ENCODE data around the gene ACOXL.

ACOXL gene

GRCh38 chr2:111032721-111033429, 300.5 kb downstream of the ACOXL start:
- no peaks in the 10 kb centered on the region for H3K36me3 ChIP-seq (ENCODE audit: control insufficient read depth, low read depth, low read length)
- no peak overlapping the region for H3K4me3 ChIP-seq (ENCODE audit: low read length)
- no peak overlapping the region for H3K9ac ChIP-seq (ENCODE audit: low read length)
- no peaks in the 10 kb centered on the region for H3K9me3 ChIP-seq (ENCODE audit: control insufficient read depth, low read depth, low read length)
- peaks cover 14% of the 10 kb centered on the region for H3K4me1 ChIP-seq (ENCODE audit: control insufficient read depth, low read depth, low read length)
- H3K27me3 ChIP-seq (ENCODE audit: control insufficient read depth, insufficient read depth, low read length): no peaks in the 10 kb centered on the region
- H3K27ac ChIP-seq (ENCODE audit: low read length): no peak overlapping the region

GRCh38 chr2:111034146-111034545, 301.8 kb downstream of the ACOXL start:
- Histone ChIP-seq H3K4me3 (ENCODE audit: low read length) (no peak overlapping the region), H3K27me3 (ENCODE audit: control insufficient read depth, insufficient read depth, low read length) (no peaks in the 10 kb centered on the region), H3K9ac (ENCODE audit: low read length) (no peak overlapping the region), H3K36me3 (ENCODE audit: control insufficient read depth, low read depth, low read length) (no peaks in the 10 kb centered on the region), H3K27ac (ENCODE audit: low read length) (no peak overlapping the region), H3K4me1 (ENCODE audit: control insufficient read depth, low read depth, low read length) (peaks cover 13% of the 10 kb centered on the region), H3K9me3 (ENCODE audit: control insufficient read depth, low read depth, low read length) (no peaks in the 10 kb centered on the region)

GRCh38 chr2:111034606-111035005, 302.2 kb downstream of the ACOXL start:
- Histone ChIP-seq H3K4me1 (ENCODE audit: control insufficient read depth, low read depth, low read length) (peaks cover 8% of the 10 kb centered on the region), H3K27me3 (ENCODE audit: control insufficient read depth, insufficient read depth, low read length) (no peaks in the 10 kb centered on the region), H3K9ac (ENCODE audit: low read length) (no peak overlapping the region), H3K4me3 (ENCODE audit: low read length) (no peak overlapping the region), H3K36me3 (ENCODE audit: control insufficient read depth, low read depth, low read length) (no peaks in the 10 kb centered on the region), H3K27ac (ENCODE audit: low read length) (no peak overlapping the region), H3K9me3 (ENCODE audit: control insufficient read depth, low read depth, low read length) (no peaks in the 10 kb centered on the region)

- no peaks in the 10 kb centered on the region for H3K27me3 ChIP-seq (ENCODE audit: control insufficient read depth, insufficient read depth, low read length)
- no peaks in the 10 kb centered on the region for H3K9me3 ChIP-seq (ENCODE audit: control insufficient read depth, low read depth, low read length)
Observed at GRCh38 chr2:111035830-111036441, 303.6 kb downstream of the ACOXL start.

GRCh38 chr2:111037128-111037527, 304.8 kb downstream of the ACOXL start:
- no peaks in the 10 kb centered on the region for H3K9me3 ChIP-seq (ENCODE audit: control insufficient read depth, low read depth, low read length)
- no peaks in the 10 kb centered on the region for H3K4me1 ChIP-seq (ENCODE audit: control insufficient read depth, low read depth, low read length)
- no peak overlapping the region for H3K9ac ChIP-seq (ENCODE audit: low read length)
- no peak overlapping the region for H3K4me3 ChIP-seq (ENCODE audit: low read length)
- no peaks in the 10 kb centered on the region for H3K27me3 ChIP-seq (ENCODE audit: control insufficient read depth, insufficient read depth, low read length)
- no peaks in the 10 kb centered on the region for H3K36me3 ChIP-seq (ENCODE audit: control insufficient read depth, low read depth, low read length)
- H3K27ac ChIP-seq (ENCODE audit: low read length): no peak overlapping the region

More at GRCh38 chr2:111035830-111036441, 303.6 kb downstream of the ACOXL start:
- no peaks in the 10 kb centered on the region for H3K36me3 ChIP-seq (ENCODE audit: control insufficient read depth, low read depth, low read length)
- H3K9ac ChIP-seq (ENCODE audit: low read length): no peak overlapping the region
- H3K27ac ChIP-seq (ENCODE audit: low read length): no peak overlapping the region
- H3K4me1 ChIP-seq (ENCODE audit: control insufficient read depth, low read depth, low read length): no peaks in the 10 kb centered on the region
- H3K4me3 ChIP-seq (ENCODE audit: low read length): no peak overlapping the region

GRCh38 chr2:111039628-111040383, 307.4 kb downstream of the ACOXL start:
- H3K27me3 ChIP-seq (ENCODE audit: control insufficient read depth, insufficient read depth, low read length): no peaks in the 10 kb centered on the region
- H3K9me3 ChIP-seq (ENCODE audit: control insufficient read depth, low read depth, low read length): no peaks in the 10 kb centered on the region
- H3K4me1 ChIP-seq (ENCODE audit: control insufficient read depth, low read depth, low read length): no peaks in the 10 kb centered on the region
- H3K36me3 ChIP-seq (ENCODE audit: control insufficient read depth, low read depth, low read length): no peaks in the 10 kb centered on the region
- no peak overlapping the region for H3K4me3 ChIP-seq (ENCODE audit: low read length)
- H3K9ac ChIP-seq (ENCODE audit: low read length): no peak overlapping the region
- no peak overlapping the region for H3K27ac ChIP-seq (ENCODE audit: low read length)

GRCh38 chr2:111041398-111042202, 309.2 kb downstream of the ACOXL start:
- H3K4me1 ChIP-seq (ENCODE audit: control insufficient read depth, low read depth, low read length): no peaks in the 10 kb centered on the region
- H3K9ac ChIP-seq (ENCODE audit: low read length): no peak overlapping the region
- no peak overlapping the region for H3K27ac ChIP-seq (ENCODE audit: low read length)
- no peaks in the 10 kb centered on the region for H3K27me3 ChIP-seq (ENCODE audit: control insufficient read depth, insufficient read depth, low read length)
- no peak overlapping the region for H3K4me3 ChIP-seq (ENCODE audit: low read length)
- H3K36me3 ChIP-seq (ENCODE audit: control insufficient read depth, low read depth, low read length): no peaks in the 10 kb centered on the region
- H3K9me3 ChIP-seq (ENCODE audit: control insufficient read depth, low read depth, low read length): no peaks in the 10 kb centered on the region

GRCh38 chr2:111042261-111042660, 309.9 kb downstream of the ACOXL start:
- Histone ChIP-seq H3K4me3 (ENCODE audit: low read length) (no peak overlapping the region), H3K36me3 (ENCODE audit: control insufficient read depth, low read depth, low read length) (no peaks in the 10 kb centered on the region), H3K9ac (ENCODE audit: low read length) (no peak overlapping the region), H3K4me1 (ENCODE audit: control insufficient read depth, low read depth, low read length) (no peaks in the 10 kb centered on the region), H3K27me3 (ENCODE audit: control insufficient read depth, insufficient read depth, low read length) (no peaks in the 10 kb centered on the region), H3K27ac (ENCODE audit: low read length) (no peak overlapping the region), H3K9me3 (ENCODE audit: control insufficient read depth, low read depth, low read length) (no peaks in the 10 kb centered on the region)

GRCh38 chr2:111042772-111043771, 310.7 kb downstream of the ACOXL start:
- Histone ChIP-seq H3K4me3 (ENCODE audit: low read length) (no peak overlapping the region), H3K27me3 (ENCODE audit: control insufficient read depth, insufficient read depth, low read length) (no peaks in the 10 kb centered on the region), H3K36me3 (ENCODE audit: control insufficient read depth, low read depth, low read length) (no peaks in the 10 kb centered on the region), H3K9ac (ENCODE audit: low read length) (no peak overlapping the region), H3K27ac (ENCODE audit: low read length) (no peak overlapping the region), H3K9me3 (ENCODE audit: control insufficient read depth, low read depth, low read length) (no peaks in the 10 kb centered on the region), H3K4me1 (ENCODE audit: control insufficient read depth, low read depth, low read length) (no peaks in the 10 kb centered on the region)

GRCh38 chr2:111044066-111044465, 311.7 kb downstream of the ACOXL start:
- H3K27ac ChIP-seq (ENCODE audit: low read length): no peak overlapping the region
- no peak overlapping the region for H3K9ac ChIP-seq (ENCODE audit: low read length)
- no peaks in the 10 kb centered on the region for H3K36me3 ChIP-seq (ENCODE audit: control insufficient read depth, low read depth, low read length)
- H3K4me3 ChIP-seq (ENCODE audit: low read length): no peak overlapping the region
- no peaks in the 10 kb centered on the region for H3K4me1 ChIP-seq (ENCODE audit: control insufficient read depth, low read depth, low read length)
- H3K27me3 ChIP-seq (ENCODE audit: control insufficient read depth, insufficient read depth, low read length): no peaks in the 10 kb centered on the region
- no peaks in the 10 kb centered on the region for H3K9me3 ChIP-seq (ENCODE audit: control insufficient read depth, low read depth, low read length)
